Non-pigmented ciliary epithelial cell (primary cell): Measurements from ENCODE around the gene IFT122.

ENCODE experiments used
- DNase-seq: peaks from one replicate; pipeline ENCODE4 v3.0.0-alpha.2; 2010; ENCODE audit warnings: low read depth

IFT122 gene

DNA sequence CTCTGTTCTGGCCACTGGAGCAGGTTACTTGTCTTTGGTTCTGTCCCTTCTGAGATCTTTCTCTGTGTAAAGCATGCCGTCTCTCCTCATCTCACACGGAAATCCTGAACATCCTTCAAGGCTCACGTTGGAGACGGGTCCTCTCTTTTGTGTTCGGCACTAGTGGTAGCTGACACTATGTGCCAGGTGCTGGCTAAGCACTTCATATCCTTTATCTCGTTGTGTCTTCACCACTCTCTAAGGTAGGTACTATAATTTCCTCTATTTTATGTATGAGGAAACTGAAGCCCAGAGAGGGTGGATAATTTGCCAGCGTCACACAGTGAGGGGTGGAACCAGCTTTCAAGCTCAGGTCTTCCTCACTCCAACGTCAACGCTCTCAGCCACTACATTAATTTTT, 1.2 kb downstream of the IFT122 start:
- DNase-seq = no peak

DNA sequence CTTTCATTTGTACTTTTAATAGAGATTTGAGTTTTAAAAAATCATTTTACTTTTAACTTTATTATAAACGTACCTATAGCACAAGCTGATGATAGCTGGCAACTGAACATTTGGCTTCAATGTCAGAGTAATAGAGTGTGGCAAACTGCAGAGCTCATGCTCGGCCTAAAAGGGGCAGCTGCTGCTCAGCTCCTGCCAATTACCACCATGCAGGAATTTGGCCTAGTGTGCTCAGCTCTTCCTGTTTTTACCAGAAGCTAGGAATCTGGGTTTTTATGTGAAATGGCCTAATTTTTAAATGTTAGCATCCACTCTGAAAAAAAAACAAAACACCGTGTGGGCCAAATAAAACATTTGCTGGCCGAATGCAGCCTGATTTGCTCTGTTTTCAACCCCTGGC, 1.8 kb downstream of the IFT122 start:
- no peak for DNase-seq

DNA sequence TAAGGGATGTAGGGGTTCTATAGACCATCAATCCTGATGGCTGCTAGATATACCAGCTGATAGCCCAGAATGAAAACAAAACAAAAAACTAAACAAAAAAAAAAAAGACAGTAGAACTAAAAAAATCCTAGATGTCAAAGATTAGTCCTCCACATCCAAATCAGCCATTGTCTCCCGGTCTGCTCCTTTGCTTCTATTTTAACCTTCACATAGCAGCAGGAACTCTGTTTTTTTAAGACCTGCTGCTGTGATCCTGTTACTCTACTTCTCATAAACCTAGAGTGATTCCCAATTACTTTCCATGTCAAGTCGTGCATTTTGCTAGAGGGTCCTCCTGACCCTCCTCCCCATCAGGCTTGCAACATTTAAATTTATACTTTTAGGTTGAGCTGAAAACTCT, 2.5 kb downstream of the IFT122 start:
- no peak for DNase-seq

DNA sequence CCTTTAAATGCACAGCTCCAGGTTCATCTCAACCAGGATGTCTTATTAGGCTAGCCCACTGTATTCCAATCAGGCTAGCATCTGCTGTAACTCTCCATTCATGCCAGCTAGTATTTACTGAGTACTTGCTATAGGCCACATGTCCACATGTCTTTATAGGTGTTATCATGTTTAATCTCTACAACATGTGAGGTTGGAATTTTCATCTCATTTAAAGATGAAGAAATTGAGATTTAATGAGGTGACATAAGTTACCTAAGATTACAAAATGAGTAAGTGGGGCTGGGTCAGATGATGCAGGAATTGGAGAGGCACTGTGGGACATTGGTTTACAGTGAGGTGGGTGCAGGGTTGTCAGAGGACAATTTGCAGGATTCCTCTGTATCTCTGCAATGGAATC, 2.9 kb downstream of the IFT122 start:
- DNase-seq = no peak

DNA sequence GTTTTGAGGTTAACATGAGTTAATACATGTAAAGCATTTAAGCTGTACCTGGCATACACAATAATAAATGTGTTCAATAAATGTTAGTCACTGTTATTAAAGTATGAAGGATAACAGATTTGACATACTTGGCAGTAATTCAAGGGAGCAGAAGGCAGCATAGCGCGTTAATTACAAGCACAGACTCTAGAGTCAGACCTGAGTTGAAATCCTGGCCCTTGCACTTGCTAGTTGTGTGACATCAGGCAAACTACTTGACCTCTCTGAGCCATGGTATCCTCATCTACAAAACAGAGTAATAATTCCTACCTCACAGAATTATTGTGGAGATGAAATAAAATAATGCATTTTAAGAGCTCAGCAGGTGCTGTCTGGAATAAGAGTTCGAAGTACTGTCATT, 5.4 kb downstream of the IFT122 start:
- DNase-seq = no peak

DNA sequence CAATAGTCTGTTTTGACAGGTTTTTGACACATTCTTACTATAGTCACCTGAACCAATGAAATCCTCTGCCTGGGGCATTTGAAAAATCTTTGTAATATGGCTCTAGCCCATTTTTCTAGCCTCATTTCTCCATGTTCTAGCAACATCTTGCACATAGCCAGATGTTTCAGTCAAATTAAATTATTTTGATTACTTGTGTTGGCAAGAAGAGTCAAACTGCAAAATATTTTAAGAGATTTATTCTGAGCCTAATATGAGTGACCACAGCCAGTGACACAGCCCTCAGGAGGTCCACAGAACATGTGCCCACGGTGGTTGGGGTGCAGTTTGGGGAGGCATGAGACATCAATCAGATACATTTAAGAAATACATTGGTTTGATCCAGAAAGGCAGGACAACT, 6.9 kb downstream of the IFT122 start:
- DNase-seq = no peak

DNA sequence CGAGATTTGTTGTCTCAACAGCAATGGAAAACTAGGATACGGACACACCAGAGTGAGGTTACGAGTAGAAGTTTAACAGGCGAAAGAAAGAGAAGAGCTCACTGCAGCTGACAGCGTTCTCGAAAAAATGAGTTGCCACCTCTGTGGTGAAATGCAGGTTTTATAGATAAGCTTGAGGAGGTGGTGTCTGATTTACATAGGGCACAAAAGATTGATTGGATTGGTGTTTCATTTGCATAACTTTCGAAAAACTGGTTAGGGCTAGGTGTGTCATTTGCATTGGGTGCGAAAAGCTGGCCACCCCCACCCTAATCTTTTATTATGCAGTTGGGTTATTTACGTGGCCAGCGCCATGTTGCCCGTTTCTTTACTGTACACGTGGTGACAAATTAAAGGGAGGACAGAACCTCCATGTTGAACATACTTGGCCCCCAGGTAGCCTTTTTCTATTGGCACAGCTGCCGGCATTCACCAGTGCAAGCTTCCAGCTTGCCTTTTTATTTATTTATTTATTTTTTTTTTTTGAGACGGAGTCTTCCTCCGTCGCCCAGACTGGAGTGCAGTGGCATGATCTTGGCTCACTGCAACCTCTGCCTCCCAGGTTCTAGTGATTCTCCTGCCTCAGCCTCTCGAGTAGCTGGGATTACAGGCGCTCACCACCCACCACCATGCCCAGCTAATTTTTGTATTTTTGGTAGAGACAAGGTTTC, 8.3 kb downstream of the IFT122 start:
- no peak for DNase-seq

DNA sequence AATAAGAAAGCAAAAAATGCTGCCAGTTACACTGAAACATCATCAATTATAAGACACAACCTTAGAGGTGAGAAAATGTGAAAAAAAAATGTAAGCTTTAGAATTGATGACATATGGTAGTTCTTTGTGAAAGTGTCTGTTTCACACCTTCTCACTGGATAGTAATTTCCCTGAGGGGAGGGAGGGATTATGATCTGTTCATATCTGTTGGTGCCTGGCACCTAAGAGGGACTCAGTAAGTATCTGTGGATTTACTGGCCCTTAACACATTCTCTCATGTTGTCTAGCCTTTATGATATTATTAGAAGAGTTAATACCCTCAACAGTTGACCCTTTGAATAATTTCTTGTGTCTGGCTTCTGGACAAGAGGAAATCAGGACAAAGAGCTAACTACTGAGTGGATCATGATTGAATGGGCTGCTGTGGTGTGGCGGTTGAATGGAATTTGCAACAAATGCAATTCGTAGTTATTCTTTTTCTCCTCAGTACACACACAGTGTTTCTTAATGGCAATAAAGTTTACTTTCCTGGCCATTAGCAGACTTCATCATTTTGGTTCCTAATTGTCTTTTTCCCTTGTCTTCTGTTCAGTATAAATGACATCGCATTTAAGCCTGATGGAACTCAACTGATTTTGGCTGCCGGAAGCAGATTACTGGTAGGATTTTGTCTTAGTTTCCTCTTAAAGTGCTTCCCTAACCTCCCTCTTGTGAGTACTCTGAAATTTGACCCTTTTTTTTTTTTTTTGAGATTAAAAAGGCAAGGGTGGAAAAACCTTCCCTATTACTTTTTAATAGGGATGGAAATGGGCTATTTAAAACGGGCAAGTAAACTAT, 9.5 kb downstream of the IFT122 start:
- no peak for DNase-seq

DNA sequence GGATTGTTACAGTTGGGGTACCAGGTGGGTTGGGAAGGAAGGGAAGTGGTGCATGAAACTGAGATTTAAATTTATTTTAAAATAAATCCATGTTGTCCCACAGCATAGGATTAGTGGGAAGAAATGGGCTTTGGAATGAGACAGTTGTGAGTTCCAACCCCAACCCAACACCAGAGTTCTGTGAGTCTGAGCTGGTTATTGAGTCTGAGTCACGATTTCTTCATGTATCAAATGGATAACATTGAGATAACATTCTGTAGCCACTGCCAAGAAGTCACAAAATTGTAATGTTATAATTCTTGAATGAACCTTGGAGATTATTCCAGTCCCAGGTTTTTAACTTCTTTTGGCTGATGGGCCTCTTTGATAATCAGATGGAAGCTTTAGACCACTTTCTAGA, 13.7 kb downstream of the IFT122 start:
- no peak for DNase-seq

DNA sequence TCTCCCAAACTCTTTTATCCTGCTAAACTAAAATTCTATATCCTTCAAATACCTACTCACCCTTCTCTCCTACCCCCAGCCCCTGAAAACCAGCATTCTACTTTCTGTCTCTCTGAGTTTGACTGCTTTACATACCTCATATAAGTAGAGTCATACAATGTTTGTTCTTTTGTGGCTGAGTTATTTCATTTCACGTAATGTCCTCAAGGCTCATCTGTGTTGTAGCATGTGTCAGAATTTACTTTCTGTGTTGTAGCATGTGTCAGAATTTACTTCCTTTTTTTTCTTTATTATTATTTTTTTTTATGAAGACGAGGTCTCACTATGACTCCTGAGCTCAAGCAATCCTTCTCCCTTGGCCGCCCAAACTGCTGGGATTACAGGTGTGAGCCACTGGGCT, 20.1 kb downstream of the IFT122 start:
- no peak for DNase-seq

DNA sequence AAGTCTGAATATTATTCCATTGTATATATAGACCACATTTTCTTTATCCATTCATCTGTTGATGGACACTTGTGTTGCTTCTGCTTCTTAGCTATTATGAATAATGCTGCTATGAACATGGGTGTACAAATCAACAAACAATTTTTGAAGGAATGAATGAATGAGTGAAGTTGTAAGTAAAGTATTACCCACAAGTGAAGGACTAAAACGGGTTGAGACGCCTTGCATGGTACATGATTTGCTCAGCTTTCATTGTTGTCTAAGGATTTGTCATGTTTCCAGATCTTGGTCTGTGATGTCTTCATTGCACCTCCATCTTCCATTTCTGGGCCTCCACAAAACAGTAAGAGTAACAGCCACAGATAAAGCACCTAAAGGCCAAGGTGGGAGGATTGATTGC, 20.5 kb downstream of the IFT122 start:
- DNase-seq = no peak

DNA sequence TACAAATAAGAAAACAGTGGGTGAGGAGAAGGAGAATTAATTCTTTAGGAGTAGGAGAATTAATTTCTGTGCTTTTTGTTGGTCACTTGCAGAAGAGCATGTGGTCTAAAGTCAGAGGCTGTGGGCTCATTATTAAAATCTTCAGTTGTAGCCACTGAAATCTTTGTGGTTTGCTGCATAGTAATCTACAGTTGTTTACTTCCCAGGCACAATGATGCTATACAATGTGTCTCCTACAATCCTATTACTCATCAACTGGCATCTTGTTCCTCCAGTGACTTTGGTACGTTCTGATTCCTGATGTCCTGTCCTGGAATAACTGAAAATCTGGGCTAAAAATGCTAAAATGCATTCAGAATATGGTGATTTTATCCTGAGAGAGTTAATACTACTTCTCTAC, 21.0 kb downstream of the IFT122 start:
- DNase-seq = no peak

DNA sequence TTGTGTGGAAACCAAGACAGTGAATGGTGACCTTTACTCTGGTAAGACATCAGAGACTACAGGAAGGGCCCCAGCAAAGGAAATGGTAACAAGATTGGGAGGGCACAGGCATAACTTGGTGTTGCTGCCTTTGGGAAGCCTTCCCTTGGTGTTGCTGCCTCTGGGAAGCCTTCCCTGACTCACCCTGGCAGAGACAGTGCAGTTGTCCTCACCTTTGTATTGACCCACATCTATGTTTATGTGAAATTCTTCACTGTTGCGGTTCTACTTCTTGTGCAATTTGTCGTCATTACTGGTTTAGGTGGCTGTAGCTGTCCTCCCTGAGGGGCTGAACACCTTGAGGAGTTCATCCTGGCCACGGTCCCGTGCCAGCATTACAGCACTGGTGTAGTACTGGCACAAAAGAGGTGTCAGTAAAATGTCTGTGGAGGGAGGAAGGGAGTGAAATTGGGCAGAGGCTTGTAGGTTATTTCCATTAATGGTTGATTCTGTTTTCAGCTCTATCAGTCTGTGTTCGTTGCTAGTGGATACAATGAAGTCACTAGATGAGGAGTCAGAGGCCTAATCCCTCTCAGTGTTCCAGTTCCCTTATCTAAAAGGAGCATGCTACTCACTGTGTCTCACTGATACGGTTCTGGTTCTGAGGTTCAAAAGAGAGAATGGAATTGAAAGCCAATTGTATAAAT, 21.6 kb downstream of the IFT122 start:
- DNase-seq = no peak

DNA sequence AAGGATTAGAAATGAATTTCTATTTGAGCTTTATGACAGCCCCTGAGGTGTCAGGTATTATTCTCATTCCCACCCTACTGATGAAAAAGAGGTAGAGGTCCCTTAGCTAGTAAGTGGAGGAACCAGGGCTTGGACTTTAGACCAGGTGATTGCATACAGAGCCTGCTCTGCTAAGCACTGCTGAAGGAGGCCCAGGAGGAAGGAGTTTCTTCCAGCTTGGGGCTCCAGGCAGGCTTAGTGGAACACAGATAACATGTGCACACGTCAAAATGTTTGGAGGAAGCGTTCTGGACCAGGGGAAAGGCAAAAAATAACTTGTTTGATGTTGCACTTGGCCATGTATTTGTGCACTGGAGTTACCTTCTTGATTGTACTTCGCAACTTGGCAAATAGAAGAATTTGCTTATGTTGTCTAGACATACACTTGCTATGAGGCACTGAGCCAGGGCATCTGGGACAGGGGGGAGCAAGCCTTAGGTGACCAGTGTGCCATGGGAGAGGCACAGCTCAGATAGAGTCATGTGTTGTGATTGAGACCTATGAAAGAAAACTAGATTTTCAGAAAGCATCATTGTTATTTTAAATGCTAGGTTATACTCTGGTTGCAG, 22.4 kb downstream of the IFT122 start:
- no peak for DNase-seq

DNA sequence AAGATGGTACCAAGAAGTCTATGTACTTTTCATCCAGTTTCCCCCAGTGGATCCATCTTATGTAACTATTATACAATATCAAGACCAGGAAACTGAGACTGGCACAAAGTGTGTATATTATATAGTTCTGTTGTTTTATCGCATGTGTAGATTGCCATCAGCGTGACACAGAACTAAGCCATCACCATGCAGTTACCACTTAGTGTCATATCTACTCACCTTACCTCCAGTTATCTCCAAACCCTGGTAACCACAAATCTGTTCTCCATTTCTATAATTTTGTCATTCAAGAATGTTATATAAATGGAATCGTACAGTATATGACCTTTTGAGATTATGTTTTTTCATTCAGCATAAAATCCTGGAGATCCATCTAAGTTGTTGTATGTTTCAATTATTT, 23.1 kb downstream of the IFT122 start:
- no peak for DNase-seq

DNA sequence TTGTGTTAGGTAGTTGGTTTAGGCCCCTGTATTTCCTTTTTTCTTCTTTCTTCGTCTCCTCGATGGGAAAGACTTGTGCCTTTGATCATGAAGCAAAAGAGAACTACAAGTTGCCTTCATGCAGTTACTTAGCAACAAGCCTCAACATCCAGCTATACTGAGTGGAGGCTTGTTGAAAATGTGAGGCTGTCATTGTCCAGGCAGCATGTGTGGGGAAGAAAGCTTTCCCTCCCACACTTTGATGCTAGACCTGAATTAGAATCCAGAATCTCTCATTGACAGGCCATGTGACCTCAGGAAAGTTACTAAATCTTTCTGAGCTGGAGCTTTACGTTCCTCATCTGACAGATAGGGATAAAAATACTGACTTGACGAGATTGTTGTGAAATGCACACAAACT, 23.7 kb downstream of the IFT122 start:
- DNase-seq = no peak

DNA sequence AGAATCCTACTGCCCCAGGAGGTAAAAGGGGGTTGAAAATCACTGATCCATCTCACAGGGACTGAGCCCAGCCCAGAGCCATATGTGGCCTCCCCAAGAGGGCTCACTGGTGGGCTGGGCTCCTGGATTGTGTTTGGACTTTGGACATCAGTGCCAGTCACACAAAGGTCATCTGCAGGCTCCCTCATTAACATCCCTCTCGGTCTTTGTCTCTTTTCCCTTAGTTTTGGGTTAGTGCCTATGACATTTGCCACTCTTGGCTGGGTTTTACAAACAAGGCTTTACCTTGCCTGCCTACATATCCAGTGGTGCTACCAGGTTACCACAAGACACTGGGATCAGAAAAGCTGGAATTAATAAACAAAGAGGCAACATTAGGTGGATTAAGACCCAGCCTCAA, 27.9 kb downstream of the IFT122 start:
- DNase-seq = no peak

DNA sequence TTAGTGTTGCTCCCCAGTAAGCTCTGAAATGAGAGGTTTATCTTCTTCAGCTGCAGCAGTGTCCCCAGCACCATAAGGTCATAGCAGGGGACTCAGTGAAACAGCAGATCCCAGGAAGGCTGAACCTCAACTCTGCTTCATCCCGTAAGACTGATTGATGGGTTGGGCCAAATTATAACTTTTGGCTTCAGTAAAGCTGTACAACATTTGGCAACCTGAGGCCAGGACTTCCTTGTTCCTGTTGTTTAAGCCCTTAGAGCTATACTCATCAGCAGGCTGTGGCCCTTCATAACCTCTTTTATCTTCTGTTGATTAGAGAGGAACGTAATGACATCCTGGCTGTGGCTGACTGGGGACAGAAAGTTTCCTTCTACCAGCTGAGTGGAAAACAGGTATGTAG, 29.0 kb downstream of the IFT122 start:
- no peak for DNase-seq

DNA sequence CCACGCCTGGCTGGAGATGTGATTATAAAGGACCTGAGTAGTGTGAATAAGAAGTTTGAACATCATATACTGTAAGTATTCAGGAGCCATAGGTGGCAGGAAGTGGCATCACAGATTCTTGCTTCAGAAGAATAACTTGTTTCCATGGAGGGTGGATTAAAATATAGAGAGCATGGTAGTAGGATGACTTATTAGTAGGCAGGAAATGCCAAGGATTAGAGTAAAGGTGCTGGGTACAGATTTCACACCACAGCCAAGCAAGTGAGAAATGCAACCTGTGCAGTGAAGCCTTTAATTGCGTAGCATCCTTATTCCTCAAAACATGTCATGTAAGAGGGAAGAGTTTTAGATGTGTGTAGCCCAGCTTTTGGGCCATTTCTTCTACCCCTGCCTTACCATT, 30.8 kb downstream of the IFT122 start:
- no peak for DNase-seq

DNA sequence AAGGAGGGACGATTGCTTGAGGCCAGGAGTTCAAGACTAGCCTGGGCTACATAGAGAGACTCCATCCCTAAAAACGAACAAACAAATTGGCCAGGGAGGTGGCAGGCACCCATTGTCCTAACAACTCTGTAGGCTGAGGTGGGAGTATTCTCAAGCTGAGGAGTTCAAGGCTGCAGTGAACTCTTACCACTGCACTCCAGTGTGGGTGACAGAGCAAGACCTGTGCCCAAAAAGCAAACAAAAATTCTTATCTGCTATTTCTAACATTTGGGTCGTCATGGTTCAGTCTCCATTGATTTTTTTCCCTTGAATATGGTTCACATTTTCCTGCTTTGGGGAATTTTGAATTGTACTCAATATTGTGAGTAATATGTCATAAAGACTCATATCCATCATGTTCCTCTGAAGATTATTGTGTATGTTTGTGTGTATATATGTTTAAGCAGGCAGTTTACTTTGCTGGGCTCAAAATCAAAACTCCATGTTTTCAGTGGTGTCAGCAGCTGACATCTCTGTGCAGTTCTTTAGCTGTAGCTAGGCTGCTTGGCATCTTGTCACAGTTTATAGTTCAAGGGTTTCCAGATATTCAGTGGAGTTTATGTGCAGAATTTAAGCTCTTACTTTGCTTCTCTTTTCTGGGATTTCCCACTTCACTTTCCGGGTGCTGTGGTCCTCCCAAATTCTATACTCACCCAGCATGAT, 33.2 kb downstream of the IFT122 start:
- DNase-seq = no peak

DNA sequence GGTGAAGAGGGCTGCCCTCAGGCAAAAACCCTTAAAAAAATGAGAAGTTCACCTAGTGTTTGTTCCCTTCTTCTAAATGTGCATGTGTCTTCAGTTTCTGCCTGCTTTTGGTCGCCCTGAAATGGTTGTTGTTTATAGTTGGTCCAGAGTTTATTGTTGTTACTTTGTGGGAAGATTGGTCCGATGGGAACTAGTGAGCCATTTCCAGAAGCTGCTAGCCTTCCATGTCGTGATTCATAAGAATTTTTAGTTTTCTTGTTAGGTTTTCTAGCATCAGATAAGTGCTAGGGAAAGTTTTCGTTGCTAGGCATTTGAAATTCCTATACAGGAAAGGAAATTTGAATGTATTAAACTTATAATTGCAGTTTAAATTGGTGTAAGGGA, 33.7 kb downstream of the IFT122 start:
- DNase-seq = no peak
